Testis (tissue), 3 donors: Measurements from ENCODE around the gene MBP. TPM values are rescaled to one million over a fixed set of nuclear protein-coding genes. Genes with fewer than 3 reads are reported as not detected.

Source experiments
- DNase-seq: peaks from one replicate; pipeline ENCODE4 v3.0.0-alpha.2; 2019
- H3K27ac ChIP-seq, 2 donors: fragments of 200-600 bp; sonication (generic); one replicate each; pipeline ENCODE4 v1.5.1; 2019
- H3K27me3 ChIP-seq: fragments of 200-600 bp; sonication (generic); one replicate; pipeline ENCODE4 v1.5.1; 2019
- H3K36me3 ChIP-seq: fragments of 200-600 bp; sonication (generic); one replicate; pipeline ENCODE4 v1.5.1; 2017; ENCODE audit warnings: low read depth; ENCODE audit errors: missing control alignments
- H3K4me1 ChIP-seq: fragments of 200-600 bp; sonication (generic); one replicate; pipeline ENCODE4 v1.5.1; 2019
- H3K4me3 ChIP-seq, 2 donors: fragments of 200-600 bp; sonication (generic); one replicate each; pipeline ENCODE4 v1.5.1; 2017 to 2019
- H3K9me3 ChIP-seq: fragments of 200-600 bp; sonication (generic); one replicate; pipeline ENCODE4 v1.5.1; 2017
- POLR2A ChIP-seq: fragments of 450-650 bp; IDR thresholded peaks from one replicate; pipeline ENCODE4 v1.6.1; 2017; ENCODE audit warnings: antibody characterized with exemption, mild to moderate bottlenecking, moderate library complexity
- WGBS, 2 donors: methylation state at CpG; one replicate each; pipeline ENCODE4 v1.1.5; 2018; 5-methylcytosine and 5-hydroxymethylcytosine counted together
- intact Hi-C: fragments of 100-400 bp; cut with DNase I; formaldehyde crosslinking; loops from one replicate; pipeline ENCODE4 v1.15.1; 2023; ENCODE audit warnings: low total_unique reads
- polyA plus RNA-seq: library from polyadenylated mRNA; stranded (reverse); fragments of 350-450 nt; fragmentation: Illumina TruSeq; extraction: RNeasy Lipid Tissue Mini Kit (QIAGEN cat#74804); gene quantifications from one replicate; pipeline ENCODE4 v1.2.3, GENCODE V29; 2014; ENCODE audit warnings: low read depth, low replicate concordance; ENCODE audit not compliant: insufficient read depth
- total RNA-seq, 2 donors: library from RNA; depleted of rRNA; stranded (reverse); fragments of >200 nt; gene quantifications; one replicate each; pipeline ENCODE4 v1.2.3, GENCODE V29; 2016
- TF ChIP-seq, protein P1 (sequence below), 3 experiments: fragments of 450-650 bp in 2 of 3; fragments of 200-600 bp in 1 of 3; sonication (generic) in 1 of 3; IDR thresholded peaks; one replicate each; pipeline ENCODE4 v1.5.1; 2016 to 2019; ENCODE audit warnings: antibody characterized with exemption in 3 of 3, mild to moderate bottlenecking in 2 of 3, moderate library complexity in 1 of 3

Gene MBP
- total and polyA plus RNA-seq, 3 donors from 2014 or later, result 15.4 to 20.3 (median 16.7) TPM

DNA sequence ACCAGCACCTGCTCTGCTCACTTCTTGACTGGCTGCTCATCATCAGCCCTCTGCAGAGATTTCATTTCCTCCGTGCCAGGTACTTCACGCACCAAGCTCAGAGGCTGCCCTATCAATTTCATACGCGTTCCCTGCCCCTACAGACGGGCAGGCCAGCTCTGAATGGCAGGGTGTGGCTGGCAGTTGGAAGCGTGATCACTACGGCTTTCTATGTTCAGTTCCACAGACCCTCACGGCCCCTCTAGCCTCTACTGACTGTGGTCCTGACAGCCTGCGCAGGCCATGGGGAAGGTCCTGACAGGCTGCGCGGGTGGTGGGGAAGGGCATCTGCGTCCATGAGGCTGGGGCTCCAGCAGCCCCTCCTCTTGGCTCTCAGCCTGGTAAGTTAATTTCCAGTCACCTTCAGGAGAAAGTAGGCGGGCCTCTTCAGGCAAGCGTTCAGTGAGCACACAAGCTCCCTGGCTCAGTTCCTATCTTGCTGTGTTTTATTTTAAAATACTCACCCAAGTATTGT, 155.4 kb downstream of the MBP start:
- whole genome bisulfite sequencing, 2 donors, result 80% methylated on average over 14 of the region's 14 CpGs
- Histone ChIP-seq H3K9me3 (no peaks in the 10 kb centered on the region), H3K4me1 (no peaks in the 10 kb centered on the region), H3K4me3 (no peak overlapping the region), H3K27ac (no peak overlapping the region), H3K36me3 (no peaks in the 10 kb centered on the region), H3K27me3 (no peaks in the 10 kb centered on the region)
- TF ChIP-seq, protein P1, sequence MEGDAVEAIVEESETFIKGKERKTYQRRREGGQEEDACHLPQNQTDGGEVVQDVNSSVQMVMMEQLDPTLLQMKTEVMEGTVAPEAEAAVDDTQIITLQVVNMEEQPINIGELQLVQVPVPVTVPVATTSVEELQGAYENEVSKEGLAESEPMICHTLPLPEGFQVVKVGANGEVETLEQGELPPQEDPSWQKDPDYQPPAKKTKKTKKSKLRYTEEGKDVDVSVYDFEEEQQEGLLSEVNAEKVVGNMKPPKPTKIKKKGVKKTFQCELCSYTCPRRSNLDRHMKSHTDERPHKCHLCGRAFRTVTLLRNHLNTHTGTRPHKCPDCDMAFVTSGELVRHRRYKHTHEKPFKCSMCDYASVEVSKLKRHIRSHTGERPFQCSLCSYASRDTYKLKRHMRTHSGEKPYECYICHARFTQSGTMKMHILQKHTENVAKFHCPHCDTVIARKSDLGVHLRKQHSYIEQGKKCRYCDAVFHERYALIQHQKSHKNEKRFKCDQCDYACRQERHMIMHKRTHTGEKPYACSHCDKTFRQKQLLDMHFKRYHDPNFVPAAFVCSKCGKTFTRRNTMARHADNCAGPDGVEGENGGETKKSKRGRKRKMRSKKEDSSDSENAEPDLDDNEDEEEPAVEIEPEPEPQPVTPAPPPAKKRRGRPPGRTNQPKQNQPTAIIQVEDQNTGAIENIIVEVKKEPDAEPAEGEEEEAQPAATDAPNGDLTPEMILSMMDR (IDR thresholded peaks at IDR 0.05), result no peak
- no peak for TF ChIP-seq POLR2A
- intact Hi-C loops, result no loop called here
- DNase-seq, result no peak

- intact Hi-C loops, result no loop called here
- no peaks in the 10 kb centered on the region for H3K4me1 ChIP-seq
- TF ChIP-seq, protein P1 (IDR thresholded peaks at IDR 0.05), result no peak
- TF ChIP-seq POLR2A, result no peak
- H3K4me3 ChIP-seq, result no peak overlapping the region
- 92 to 93% methylated on average over 14 of the region's 14 CpGs for WGBS, 2 donors
- H3K27me3 ChIP-seq, result no peaks in the 10 kb centered on the region
- H3K9me3 ChIP-seq, result no peaks in the 10 kb centered on the region
- H3K27ac ChIP-seq, result no peak overlapping the region
- DNase-seq, result no peak
- H3K36me3 ChIP-seq, result no peaks in the 10 kb centered on the region
These were observed 156.9 kb downstream of the MBP start for GRCh38 chr18:76975577-76976110.

- WGBS, 2 donors, result 90 to 93% methylated on average over 5 of the region's 5 CpGs
- no peaks in the 10 kb centered on the region for H3K36me3 ChIP-seq
- H3K4me1 ChIP-seq, result no peaks in the 10 kb centered on the region
- H3K4me3 ChIP-seq, result no peak overlapping the region
- TF ChIP-seq, protein P1 (IDR thresholded peaks at IDR 0.05), result no peak
- TF ChIP-seq POLR2A, result no peak
- DNase-seq, result no peak
- H3K27me3 ChIP-seq, result no peaks in the 10 kb centered on the region
- H3K27ac ChIP-seq, result no peak overlapping the region
- H3K9me3 ChIP-seq, result no peaks in the 10 kb centered on the region
- intact Hi-C loops, result no loop called here
These were observed 158.2 kb downstream of the MBP start for GRCh38 chr18:76974386-76974785.

- intact Hi-C loops, result no loop called here
- TF ChIP-seq POLR2A, result no peak
- TF ChIP-seq, protein P1 (IDR thresholded peaks at IDR 0.05), result no peak
- Histone ChIP-seq H3K4me3 (no peak overlapping the region), H3K27ac (no peak overlapping the region), H3K36me3 (no peaks in the 10 kb centered on the region), H3K27me3 (no peaks in the 10 kb centered on the region), H3K9me3 (no peaks in the 10 kb centered on the region), H3K4me1 (no peaks in the 10 kb centered on the region)
- 90 to 96% methylated on average over 18 to 20 of the region's 20 CpGs for WGBS, 2 donors
- DNase-seq, result no peak
These were observed 158.9 kb downstream of the MBP start for GRCh38 chr18:76973520-76974266.
